OCI-LY1 (cell line): ENCODE measurements around the gene GPR15.

ENCODE experiments used
- H2AFZ ChIP-seq: fragments of 200-600 bp; sonication (generic), shearing (Covaris generic); 2 replicates; pipeline ENCODE4 v1.6.0; 2014; ENCODE audit warnings: antibody characterized with exemption, mild to moderate bottlenecking, low read length
- H3F3A ChIP-seq: fragments of 200-600 bp; sonication (generic), shearing (Covaris generic); 2 replicates; pipeline ENCODE4 v1.6.0; 2014; ENCODE audit warnings: mild to moderate bottlenecking, antibody characterized with exemption, low read length, moderate library complexity; ENCODE audit not compliant: insufficient read depth
- H3K27ac ChIP-seq: fragments of 200-600 bp; sonication (generic); 2 replicates; pipeline ENCODE4 v1.5.1; 2014; ENCODE audit warnings: low read length, mixed run types, mild to moderate bottlenecking, low read depth; ENCODE audit not compliant: poor library complexity, severe bottlenecking
- H3K27me3 ChIP-seq: fragments of 200-600 bp; sonication (generic); 2 replicates; pipeline ENCODE4 v1.6.0; 2014; ENCODE audit warnings: antibody characterized with exemption, mild to moderate bottlenecking, low read length, moderate library complexity; ENCODE audit not compliant: insufficient read depth
- H3K36me3 ChIP-seq: fragments of 200-600 bp; sonication (generic); 2 replicates; pipeline ENCODE4 v1.6.1; 2014; ENCODE audit warnings: mild to moderate bottlenecking, antibody characterized with exemption, low read length, moderate library complexity, mixed read lengths; ENCODE audit not compliant: insufficient read depth
- H3K4me1 ChIP-seq: fragments of 200-600 bp; sonication (generic); 2 replicates; pipeline ENCODE4 v1.5.1; 2014; ENCODE audit warnings: mild to moderate bottlenecking, low read length, moderate library complexity; ENCODE audit not compliant: insufficient read depth, severe bottlenecking
- H3K4me2 ChIP-seq: fragments of 200-600 bp; sonication (generic), shearing (Covaris generic); 2 replicates; pipeline ENCODE4 v1.6.1; 2014; ENCODE audit warnings: low read length
- H3K4me3 ChIP-seq: fragments of 200-600 bp; sonication (generic); 2 replicates; pipeline ENCODE4 v1.5.1; 2014; ENCODE audit warnings: low read length, low read depth, mild to moderate bottlenecking, mixed read lengths; ENCODE audit not compliant: poor library complexity, severe bottlenecking
- H3K79me2 ChIP-seq: fragments of 200-600 bp; shearing (Covaris generic); 2 replicates; pipeline ENCODE4 v1.6.1; 2016; ENCODE audit warnings: mixed run types, low read length, mixed read lengths; ENCODE audit not compliant: insufficient read depth
- H3K9ac ChIP-seq: fragments of 200-600 bp; sonication (generic), shearing (Covaris generic); 2 replicates; pipeline ENCODE4 v1.6.1; 2014; ENCODE audit warnings: mild to moderate bottlenecking, low read length, mixed read lengths
- H3K9me2 ChIP-seq: fragments of 200-600 bp; sonication (generic), shearing (Covaris generic); 2 replicates; pipeline ENCODE4 v1.6.1; 2014; ENCODE audit warnings: low read depth, mild to moderate bottlenecking, low read length, mixed read lengths
- H3K9me3 ChIP-seq: fragments of 200-600 bp; shearing (Covaris generic); 2 replicates; pipeline ENCODE4 v1.6.1; 2014; ENCODE audit warnings: low read length, mixed read lengths
- H4K20me1 ChIP-seq: fragments of 200-600 bp; sonication (generic), shearing (Covaris generic); 2 replicates; pipeline ENCODE4 v1.6.0; 2016; ENCODE audit warnings: mild to moderate bottlenecking, low read length; ENCODE audit not compliant: insufficient read depth
- CTCF ChIP-seq: fragments of 200-600 bp; sonication (generic), shearing (Covaris generic); IDR thresholded peaks from 2 replicates; pipeline ENCODE4 v1.5.1; 2017; ENCODE audit warnings: mild to moderate bottlenecking, antibody characterized with exemption, low read length, moderate library complexity, mixed read lengths
- EZH2 ChIP-seq: fragments of 200-600 bp; sonication (generic), shearing (Covaris generic); IDR thresholded peaks from 2 replicates; pipeline ENCODE4 v1.8.0; 2017; ENCODE audit warnings: borderline replicate concordance, mixed run types, mild to moderate bottlenecking, antibody characterized with exemption, low read length, moderate library complexity, mixed read lengths

GPR15 gene

GRCh38 chr3:98568402-98568801 is 36.6 kb downstream of the GPR15 start:
- no peak overlapping the region for H3K4me2 ChIP-seq

GRCh38 chr3:98573181-98573728 is 41.5 kb downstream of the GPR15 start:
- Histone ChIP-seq H3K4me3 (no peak overlapping the region), H3K9me2 (no peaks in the 10 kb centered on the region), H3K4me1 (peaks cover 17% of the 10 kb centered on the region), H2AFZ (peak overlapping the region; percentile 16; the same call in 1 of the 2 replicates), H3K9me3 (no peaks in the 10 kb centered on the region), H3K4me2 (peak overlapping the region; percentile 22), H4K20me1 (no peaks in the 10 kb centered on the region), H3K79me2 (no peaks in the 10 kb centered on the region), H3K27me3 (no peaks in the 10 kb centered on the region), H3K27ac (peak overlapping the region; percentile 50), H3K36me3 (no peaks in the 10 kb centered on the region), H3F3A (no peaks in the 10 kb centered on the region), H3K9ac (peak overlapping the region; percentile 13; the same call in 1 of the 2 replicates)
- TF ChIP-seq CTCF, result peak; percentile 76
- TF ChIP-seq EZH2, result no peak

More at GRCh38 chr3:98568402-98568801, 36.6 kb downstream of the GPR15 start:
- TF ChIP-seq CTCF (no peak), EZH2 (no peak)
- Histone ChIP-seq H3K79me2 (no peaks in the 10 kb centered on the region), H3K9me3 (no peaks in the 10 kb centered on the region), H4K20me1 (no peaks in the 10 kb centered on the region), H3F3A (no peaks in the 10 kb centered on the region), H3K27ac (peak overlapping the region; percentile 73), H3K27me3 (no peaks in the 10 kb centered on the region), H3K36me3 (no peaks in the 10 kb centered on the region), H3K9me2 (no peaks in the 10 kb centered on the region), H3K4me3 (no peak overlapping the region), H2AFZ (peak overlapping the region; percentile 85), H3K9ac (no peak overlapping the region), H3K4me1 (peaks cover 56% of the 10 kb centered on the region)

- no peak overlapping the region for H2AFZ ChIP-seq
- H3K4me2 ChIP-seq, result no peak overlapping the region
- TF ChIP-seq EZH2, result no peak
- TF ChIP-seq CTCF, result no peak
- no peaks in the 10 kb centered on the region for H3K9me3 ChIP-seq
- no peak overlapping the region for H3K4me3 ChIP-seq
- H3K27me3 ChIP-seq, result no peaks in the 10 kb centered on the region
- no peaks in the 10 kb centered on the region for H3F3A ChIP-seq
- peaks cover 14% of the 10 kb centered on the region for H3K4me1 ChIP-seq
- H3K9ac ChIP-seq, result no peak overlapping the region
- H3K36me3 ChIP-seq, result no peaks in the 10 kb centered on the region
- no peaks in the 10 kb centered on the region for H3K79me2 ChIP-seq
- H3K27ac ChIP-seq, result no peak overlapping the region
- no peaks in the 10 kb centered on the region for H4K20me1 ChIP-seq
- no peaks in the 10 kb centered on the region for H3K9me2 ChIP-seq
Measured at GRCh38 chr3:98574132-98574531, 42.4 kb downstream of the GPR15 start.
